Measurements from ENCODE around the gene C16orf96. TPM values are rescaled to one million over a fixed set of nuclear protein-coding genes. Genes with fewer than 3 reads are reported as not detected.
A peak's percentile ranks its signal among the peaks of the same experiment; 100 is the strongest.

C16orf96 gene
- total and polyA plus RNA-seq, 2 of the 13 experiments (the other 11 are each of a cell fraction or from before 2014, with no cell fraction given) = 0.03 TPM; not detected in 1

DNA sequence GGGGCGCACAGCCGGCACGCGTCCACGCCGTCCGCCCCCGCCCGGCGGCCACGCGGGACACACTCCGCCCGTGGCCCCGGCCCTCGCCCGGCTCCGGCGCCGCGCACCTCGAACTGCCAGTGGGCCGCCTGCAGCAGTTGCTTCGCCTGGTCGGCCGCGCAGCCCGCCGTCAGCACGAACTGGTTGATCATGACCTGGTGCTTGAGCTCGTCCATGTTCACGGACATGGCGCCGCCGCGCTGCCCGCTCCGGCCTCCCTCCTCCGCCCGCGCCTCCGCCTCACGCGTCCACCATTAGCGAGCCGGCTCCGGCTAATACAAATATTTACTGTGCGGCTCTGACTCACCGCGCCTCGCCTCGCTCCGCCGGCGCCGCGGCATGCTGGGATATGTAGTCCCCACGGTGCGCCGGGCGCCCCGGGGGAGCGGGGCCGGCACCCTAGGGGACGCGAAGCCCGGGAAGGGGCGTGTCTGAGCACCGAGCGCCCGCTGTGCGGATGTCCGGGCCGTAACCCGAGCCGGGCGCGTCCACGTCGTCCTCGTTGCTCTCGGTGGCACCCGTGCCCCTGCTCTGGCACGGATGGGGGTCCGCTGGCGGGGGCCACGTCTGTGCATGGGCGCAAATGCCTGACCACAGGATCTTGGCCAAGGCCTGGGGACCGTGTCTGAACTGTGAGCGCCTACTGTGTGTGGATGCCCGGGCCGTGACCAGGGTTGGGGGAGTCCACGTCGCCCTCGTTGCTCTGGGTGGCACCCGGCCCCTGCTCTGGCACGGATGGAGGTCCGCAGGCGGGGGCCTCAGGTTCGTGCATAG, 58.6 kb downstream of the C16orf96 start, which contains the start of gene UBALD1 (continued):
- TF ChIP-seq, protein P1, sequence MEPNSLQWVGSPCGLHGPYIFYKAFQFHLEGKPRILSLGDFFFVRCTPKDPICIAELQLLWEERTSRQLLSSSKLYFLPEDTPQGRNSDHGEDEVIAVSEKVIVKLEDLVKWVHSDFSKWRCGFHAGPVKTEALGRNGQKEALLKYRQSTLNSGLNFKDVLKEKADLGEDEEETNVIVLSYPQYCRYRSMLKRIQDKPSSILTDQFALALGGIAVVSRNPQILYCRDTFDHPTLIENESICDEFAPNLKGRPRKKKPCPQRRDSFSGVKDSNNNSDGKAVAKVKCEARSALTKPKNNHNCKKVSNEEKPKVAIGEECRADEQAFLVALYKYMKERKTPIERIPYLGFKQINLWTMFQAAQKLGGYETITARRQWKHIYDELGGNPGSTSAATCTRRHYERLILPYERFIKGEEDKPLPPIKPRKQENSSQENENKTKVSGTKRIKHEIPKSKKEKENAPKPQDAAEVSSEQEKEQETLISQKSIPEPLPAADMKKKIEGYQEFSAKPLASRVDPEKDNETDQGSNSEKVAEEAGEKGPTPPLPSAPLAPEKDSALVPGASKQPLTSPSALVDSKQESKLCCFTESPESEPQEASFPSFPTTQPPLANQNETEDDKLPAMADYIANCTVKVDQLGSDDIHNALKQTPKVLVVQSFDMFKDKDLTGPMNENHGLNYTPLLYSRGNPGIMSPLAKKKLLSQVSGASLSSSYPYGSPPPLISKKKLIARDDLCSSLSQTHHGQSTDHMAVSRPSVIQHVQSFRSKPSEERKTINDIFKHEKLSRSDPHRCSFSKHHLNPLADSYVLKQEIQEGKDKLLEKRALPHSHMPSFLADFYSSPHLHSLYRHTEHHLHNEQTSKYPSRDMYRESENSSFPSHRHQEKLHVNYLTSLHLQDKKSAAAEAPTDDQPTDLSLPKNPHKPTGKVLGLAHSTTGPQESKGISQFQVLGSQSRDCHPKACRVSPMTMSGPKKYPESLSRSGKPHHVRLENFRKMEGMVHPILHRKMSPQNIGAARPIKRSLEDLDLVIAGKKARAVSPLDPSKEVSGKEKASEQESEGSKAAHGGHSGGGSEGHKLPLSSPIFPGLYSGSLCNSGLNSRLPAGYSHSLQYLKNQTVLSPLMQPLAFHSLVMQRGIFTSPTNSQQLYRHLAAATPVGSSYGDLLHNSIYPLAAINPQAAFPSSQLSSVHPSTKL (CRISPR knock-in tag; IDR thresholded peaks at IDR 0.05) = 0 out of 2 replicates have a peak, but pooled peaks have one; percentile 33
- 0 out of 2 replicates have a peak, but pooled peaks have one; percentile 9 for TF ChIP-seq STAG1 (CRISPR knock-in tag; IDR thresholded peaks at IDR 0.05)
- no peak for TF ChIP-seq KLF15 (CRISPR knock-in tag; IDR thresholded peaks at IDR 0.05; ENCODE audit: borderline replicate concordance)
- TF ChIP-seq, protein P2, sequence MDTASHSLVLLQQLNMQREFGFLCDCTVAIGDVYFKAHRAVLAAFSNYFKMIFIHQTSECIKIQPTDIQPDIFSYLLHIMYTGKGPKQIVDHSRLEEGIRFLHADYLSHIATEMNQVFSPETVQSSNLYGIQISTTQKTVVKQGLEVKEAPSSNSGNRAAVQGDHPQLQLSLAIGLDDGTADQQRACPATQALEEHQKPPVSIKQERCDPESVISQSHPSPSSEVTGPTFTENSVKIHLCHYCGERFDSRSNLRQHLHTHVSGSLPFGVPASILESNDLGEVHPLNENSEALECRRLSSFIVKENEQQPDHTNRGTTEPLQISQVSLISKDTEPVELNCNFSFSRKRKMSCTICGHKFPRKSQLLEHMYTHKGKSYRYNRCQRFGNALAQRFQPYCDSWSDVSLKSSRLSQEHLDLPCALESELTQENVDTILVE (CRISPR knock-in tag; IDR thresholded peaks at IDR 0.05) = peak; percentile 98
- peak; percentile 97 for TF ChIP-seq JUND (CRISPR knock-in tag; IDR thresholded peaks at IDR 0.05)
- TF ChIP-seq YY1 (IDR thresholded peaks at IDR 0.05; ENCODE audit: insufficient read depth, insufficient replicate concordance, low read depth, low read length) = peak; percentile 95
- TF ChIP-seq ZMYM4 (CRISPR knock-in tag; IDR thresholded peaks at IDR 0.05) = 0 out of 2 replicates have a peak, but pooled peaks have one; percentile 20
- TF ChIP-seq ZFP36L1 (CRISPR knock-in tag; IDR thresholded peaks at IDR 0.05) = no peak; the same call in 1 of the 2 replicates
- TF ChIP-seq SMAD9 (CRISPR knock-in tag; IDR thresholded peaks at IDR 0.05) = no peak
- no peak for TF ChIP-seq TOPORS (CRISPR knock-in tag; IDR thresholded peaks at IDR 0.05)
- TF ChIP-seq ZBTB1 (CRISPR knock-in tag; IDR thresholded peaks at IDR 0.05; ENCODE audit: borderline replicate concordance) = no peak
- no peak for TF ChIP-seq ZNF3 (CRISPR knock-in tag; IDR thresholded peaks at IDR 0.05)
- no peak for TF ChIP-seq PAWR (CRISPR knock-in tag; IDR thresholded peaks at IDR 0.05; ENCODE audit: borderline replicate concordance)
- TF ChIP-seq ATF7 (IDR thresholded peaks at IDR 0.05) = no peak
- peak; percentile 69; the same call in 1 of the 2 replicates for TF ChIP-seq ATF7 (CRISPR knock-in tag; IDR thresholded peaks at IDR 0.05)
- TF ChIP-seq SRF (IDR thresholded peaks at IDR 0.05; ENCODE audit: low read depth, low read length) = peak; percentile 63
- TF ChIP-seq ZNF550 (CRISPR knock-in tag; IDR thresholded peaks at IDR 0.05; ENCODE audit: borderline replicate concordance) = no peak
- peak; percentile 27 for TF ChIP-seq HNRNPK (IDR thresholded peaks at IDR 0.05; ENCODE audit: low read depth, low read length, poor library complexity, severe bottlenecking)

All from HepG2 (cell line).